Panc1 (cell line): ENCODE measurements around the gene ATP8B3. TPM values are rescaled to one million over a fixed set of nuclear protein-coding genes. Genes with fewer than 3 reads are reported as not detected.

Experiments
- ATAC-seq: fragments of 200-7000 bp; cut with Tn5 transposase; 2 replicates; pipeline ENCODE4 v1.9.1; 2020; ENCODE audit warnings: mild to moderate bottlenecking, moderate library complexity
- Bru-seq: library from RNA; stranded (reverse); fragments of 400-500 nt; gene quantifications from one replicate; lab custom pipeline; 2021; lab: Mats Ljungman, UMichigan
- BruChase-seq, 2 experiments: library from RNA; stranded (reverse); fragments of 400-500 nt; gene quantifications; one replicate each; lab custom pipeline; 2021; lab: Mats Ljungman, UMichigan
- BruUV-seq: library from RNA; stranded (reverse); fragments of 400-500 nt; replicated peaks from 2 replicates; lab custom pipeline; 2021; lab: Mats Ljungman, UMichigan
- CTCF ChIA-PET: fragments of 300-600 bp; sonication (Branson Sonifier 250); formaldehyde crosslinking; loops from one replicate; lab custom pipeline; 2022; ENCODE audit warnings: antibody characterized with exemption; lab: Charles Lee
- POLR2A ChIA-PET: fragments of 300-600 bp; sonication (Branson Sonifier 250); formaldehyde crosslinking; loops from one replicate; lab custom pipeline; 2022; ENCODE audit warnings: antibody characterized with exemption; lab: Charles Lee
- DNase-seq: peaks from one replicate; pipeline ENCODE4 v3.0.0-alpha.2; 2010; ENCODE audit warnings: low read depth, low spot score
- H3K27ac ChIP-seq: 2 replicates; pipeline ENCODE4 v1.5.1; 2011; ENCODE audit warnings: mild to moderate bottlenecking, low read length, inconsistent platforms
- H3K27me3 ChIP-seq: fragments of 200-500 bp; sonication (Bioruptor generic); 2 replicates; pipeline ENCODE4 v1.6.0; 2014; ENCODE audit warnings: low read length, inconsistent platforms; ENCODE audit not compliant: control insufficient read depth, insufficient read depth
- H3K36me3 ChIP-seq: fragments of 200-500 bp; sonication (Bioruptor generic); 2 replicates; pipeline ENCODE4 v1.5.1; 2014; ENCODE audit warnings: inconsistent platforms, mild to moderate bottlenecking, low read length, moderate library complexity; ENCODE audit not compliant: control insufficient read depth, insufficient read depth
- H3K4me1 ChIP-seq: 2 replicates; pipeline ENCODE4 v1.5.1; 2011; ENCODE audit warnings: inconsistent platforms, mild to moderate bottlenecking, low read length, moderate library complexity; ENCODE audit not compliant: control insufficient read depth, insufficient read depth
- H3K4me3 ChIP-seq, 2 experiments: 2 replicates each; pipeline ENCODE4 v1.5.1; 2011 to 2012; ENCODE audit warnings: low read depth in 2 of 2, low read length in 2 of 2, mild to moderate bottlenecking in 2 of 2, inconsistent platforms in 1 of 2, moderate library complexity in 1 of 2
- H3K9me3 ChIP-seq: fragments of 200-500 bp; sonication (Bioruptor generic); 2 replicates; pipeline ENCODE4 v1.5.1; 2014; ENCODE audit warnings: low read depth, mild to moderate bottlenecking, inconsistent platforms, low read length, moderate library complexity; ENCODE audit not compliant: control insufficient read depth, insufficient read depth
- POLR2AphosphoS5 ChIP-seq: IDR thresholded peaks from 2 replicates; pipeline ENCODE4 v1.6.1; 2012; ENCODE audit warnings: mild to moderate bottlenecking, low read depth, low read length, moderate library complexity
- SIN3A ChIP-seq: IDR thresholded peaks from 2 replicates; pipeline ENCODE4 v1.6.1; 2012; ENCODE audit warnings: low read depth, mild to moderate bottlenecking, low read length, moderate library complexity, borderline replicate concordance; ENCODE audit not compliant: insufficient read depth
- TCF7L2 ChIP-seq: IDR thresholded peaks from 2 replicates; pipeline ENCODE4 v1.6.1; 2011; ENCODE audit warnings: mild to moderate bottlenecking, low read depth, low read length, inconsistent platforms
- in situ Hi-C: cut with HindIII; loops from 2 replicates; pipeline ENCODE4 v1.10.0; 2016; ENCODE audit warnings: low sequenced_read_pairs, low pct_unique_long_range_greater_than_20kb
- intact Hi-C: fragments of 100-400 bp; cut with micrococcal nuclease; formaldehyde crosslinking; loops from one replicate; pipeline ENCODE4 v1.10.0; 2022; ENCODE audit not compliant: unreplicated experiment
- long read RNA-seq: library from polyadenylated mRNA; unstranded; transcript quantifications from one replicate; pipeline ENCODE4 v2.0.0, GENCODE V29; 2021; ENCODE audit not compliant: unreplicated experiment
- polyA plus RNA-seq: library from polyadenylated mRNA; unstranded; fragments of >200 nt; gene quantifications from one replicate; pipeline ENCODE4 v1.2.1, GENCODE V29; 2012; ENCODE audit warnings: missing spikeins; ENCODE audit not compliant: insufficient read length
- total RNA-seq: library from RNA; stranded (reverse); gene quantifications from one replicate; pipeline ENCODE4 v1.2.1, GENCODE V29; 2021; ENCODE audit not compliant: unreplicated experiment
- TF ChIP-seq, protein P1 (sequence below), 2 experiments: IDR thresholded peaks; 2 replicates each; pipeline ENCODE4 v1.6.1; 2011 to 2012; ENCODE audit warnings: low read depth in 2 of 2, control low read depth in 1 of 2, low read length in 1 of 2, mild to moderate bottlenecking in 1 of 2, moderate library complexity in 1 of 2; ENCODE audit not compliant: insufficient read depth in 1 of 2
- TF ChIP-seq, protein P2 (sequence below): fragments of 450-650 bp; IDR thresholded peaks from 2 replicates; pipeline ENCODE4 v1.5.1; 2017; ENCODE audit warnings: mild to moderate bottlenecking

The ATP8B3 gene, protein sequence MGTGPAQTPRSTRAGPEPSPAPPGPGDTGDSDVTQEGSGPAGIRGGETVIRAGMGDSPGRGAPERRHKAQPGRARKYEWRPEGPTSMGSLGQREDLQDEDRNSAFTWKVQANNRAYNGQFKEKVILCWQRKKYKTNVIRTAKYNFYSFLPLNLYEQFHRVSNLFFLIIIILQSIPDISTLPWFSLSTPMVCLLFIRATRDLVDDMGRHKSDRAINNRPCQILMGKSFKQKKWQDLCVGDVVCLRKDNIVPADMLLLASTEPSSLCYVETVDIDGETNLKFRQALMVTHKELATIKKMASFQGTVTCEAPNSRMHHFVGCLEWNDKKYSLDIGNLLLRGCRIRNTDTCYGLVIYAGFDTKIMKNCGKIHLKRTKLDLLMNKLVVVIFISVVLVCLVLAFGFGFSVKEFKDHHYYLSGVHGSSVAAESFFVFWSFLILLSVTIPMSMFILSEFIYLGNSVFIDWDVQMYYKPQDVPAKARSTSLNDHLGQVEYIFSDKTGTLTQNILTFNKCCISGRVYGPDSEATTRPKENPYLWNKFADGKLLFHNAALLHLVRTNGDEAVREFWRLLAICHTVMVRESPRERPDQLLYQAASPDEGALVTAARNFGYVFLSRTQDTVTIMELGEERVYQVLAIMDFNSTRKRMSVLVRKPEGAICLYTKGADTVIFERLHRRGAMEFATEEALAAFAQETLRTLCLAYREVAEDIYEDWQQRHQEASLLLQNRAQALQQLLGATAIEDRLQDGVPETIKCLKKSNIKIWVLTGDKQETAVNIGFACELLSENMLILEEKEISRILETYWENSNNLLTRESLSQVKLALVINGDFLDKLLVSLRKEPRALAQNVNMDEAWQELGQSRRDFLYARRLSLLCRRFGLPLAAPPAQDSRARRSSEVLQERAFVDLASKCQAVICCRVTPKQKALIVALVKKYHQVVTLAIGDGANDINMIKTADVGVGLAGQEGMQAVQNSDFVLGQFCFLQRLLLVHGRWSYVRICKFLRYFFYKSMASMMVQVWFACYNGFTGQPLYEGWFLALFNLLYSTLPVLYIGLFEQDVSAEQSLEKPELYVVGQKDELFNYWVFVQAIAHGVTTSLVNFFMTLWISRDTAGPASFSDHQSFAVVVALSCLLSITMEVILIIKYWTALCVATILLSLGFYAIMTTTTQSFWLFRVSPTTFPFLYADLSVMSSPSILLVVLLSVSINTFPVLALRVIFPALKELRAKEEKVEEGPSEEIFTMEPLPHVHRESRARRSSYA (N-terminal part only)
- total RNA-seq (67.7 TPM), Bru-seq, nascent RNA (percentile 54 among the genes with signal in this experiment), BruChase-seq, experiment 1, labeled RNA remaining after a 2-hour chase (percentile 63 among the genes with signal in this experiment), BruChase-seq, experiment 2, labeled RNA remaining after a 6-hour chase (percentile 73 among the genes with signal in this experiment)
- polyA plus RNA-seq, result 30.0 TPM
- long read RNA-seq, transcript ATP8B3-206 (6 exons, 2,187 nt), result major isoform, 11 of 54 reads
- long read RNA-seq, partial matches to known transcripts, result 21 of 54 reads
- long read RNA-seq, other reads (novel, unspliced or antisense), result 22 of 54 reads

DNA sequence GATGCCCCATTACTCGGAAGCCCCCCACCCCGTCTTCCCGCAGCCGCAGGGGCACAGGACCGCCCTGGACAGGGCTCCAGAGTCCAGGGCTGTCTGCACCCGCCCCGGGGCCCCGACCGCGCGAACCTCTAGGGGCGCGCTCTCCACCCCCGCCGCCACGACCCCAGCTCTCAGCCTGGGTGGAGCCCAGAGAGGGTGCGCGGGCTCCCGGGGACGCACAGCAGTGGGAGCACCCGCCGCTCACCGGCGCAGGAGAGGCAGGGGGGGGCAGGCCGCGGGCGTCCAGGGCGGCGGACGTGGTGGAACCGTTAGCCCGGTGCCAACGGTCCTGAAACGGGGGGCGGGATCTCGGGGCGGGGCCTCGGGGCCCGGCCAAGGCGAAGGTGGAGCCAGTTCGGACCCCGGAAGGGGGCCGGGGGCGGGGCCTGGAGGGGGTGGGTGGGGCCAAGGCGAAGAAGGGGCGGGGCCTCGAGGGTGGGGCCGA is at the start of gene ATP8B3:
TSS of gene ATP8B3 (minus strand) at position 335 of the 484 bp plus-strand sequence. CDS start 540 bp downstream, outside the sequence.
- peak within 1 kb of the TSS; percentile 57 to 71 for H3K4me3 ChIP-seq
- H3K27ac ChIP-seq, result peak within 1 kb of the TSS; percentile 88
- no peaks in the 10 kb centered on the region for H3K27me3 ChIP-seq
- no peaks in the 10 kb centered on the region for H3K36me3 ChIP-seq
- in situ Hi-C loops (no loop called here), intact Hi-C loops (no loop called here)
- ATAC-seq (peak; percentile 47), DNase-seq (no peak)
- CTCF ChIA-PET, result no interaction called here
- TF ChIP-seq, protein P1, sequence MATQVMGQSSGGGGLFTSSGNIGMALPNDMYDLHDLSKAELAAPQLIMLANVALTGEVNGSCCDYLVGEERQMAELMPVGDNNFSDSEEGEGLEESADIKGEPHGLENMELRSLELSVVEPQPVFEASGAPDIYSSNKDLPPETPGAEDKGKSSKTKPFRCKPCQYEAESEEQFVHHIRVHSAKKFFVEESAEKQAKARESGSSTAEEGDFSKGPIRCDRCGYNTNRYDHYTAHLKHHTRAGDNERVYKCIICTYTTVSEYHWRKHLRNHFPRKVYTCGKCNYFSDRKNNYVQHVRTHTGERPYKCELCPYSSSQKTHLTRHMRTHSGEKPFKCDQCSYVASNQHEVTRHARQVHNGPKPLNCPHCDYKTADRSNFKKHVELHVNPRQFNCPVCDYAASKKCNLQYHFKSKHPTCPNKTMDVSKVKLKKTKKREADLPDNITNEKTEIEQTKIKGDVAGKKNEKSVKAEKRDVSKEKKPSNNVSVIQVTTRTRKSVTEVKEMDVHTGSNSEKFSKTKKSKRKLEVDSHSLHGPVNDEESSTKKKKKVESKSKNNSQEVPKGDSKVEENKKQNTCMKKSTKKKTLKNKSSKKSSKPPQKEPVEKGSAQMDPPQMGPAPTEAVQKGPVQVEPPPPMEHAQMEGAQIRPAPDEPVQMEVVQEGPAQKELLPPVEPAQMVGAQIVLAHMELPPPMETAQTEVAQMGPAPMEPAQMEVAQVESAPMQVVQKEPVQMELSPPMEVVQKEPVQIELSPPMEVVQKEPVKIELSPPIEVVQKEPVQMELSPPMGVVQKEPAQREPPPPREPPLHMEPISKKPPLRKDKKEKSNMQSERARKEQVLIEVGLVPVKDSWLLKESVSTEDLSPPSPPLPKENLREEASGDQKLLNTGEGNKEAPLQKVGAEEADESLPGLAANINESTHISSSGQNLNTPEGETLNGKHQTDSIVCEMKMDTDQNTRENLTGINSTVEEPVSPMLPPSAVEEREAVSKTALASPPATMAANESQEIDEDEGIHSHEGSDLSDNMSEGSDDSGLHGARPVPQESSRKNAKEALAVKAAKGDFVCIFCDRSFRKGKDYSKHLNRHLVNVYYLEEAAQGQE (IDR thresholded peaks at IDR 0.05; ENCODE audit: insufficient read depth in 1 of 2, low read depth in 2 of 2, low read length in 1 of 2), result no peak
- TF ChIP-seq POLR2AphosphoS5 (no peak), SIN3A (no peak), TCF7L2 (no peak)
- TF ChIP-seq, protein P2, sequence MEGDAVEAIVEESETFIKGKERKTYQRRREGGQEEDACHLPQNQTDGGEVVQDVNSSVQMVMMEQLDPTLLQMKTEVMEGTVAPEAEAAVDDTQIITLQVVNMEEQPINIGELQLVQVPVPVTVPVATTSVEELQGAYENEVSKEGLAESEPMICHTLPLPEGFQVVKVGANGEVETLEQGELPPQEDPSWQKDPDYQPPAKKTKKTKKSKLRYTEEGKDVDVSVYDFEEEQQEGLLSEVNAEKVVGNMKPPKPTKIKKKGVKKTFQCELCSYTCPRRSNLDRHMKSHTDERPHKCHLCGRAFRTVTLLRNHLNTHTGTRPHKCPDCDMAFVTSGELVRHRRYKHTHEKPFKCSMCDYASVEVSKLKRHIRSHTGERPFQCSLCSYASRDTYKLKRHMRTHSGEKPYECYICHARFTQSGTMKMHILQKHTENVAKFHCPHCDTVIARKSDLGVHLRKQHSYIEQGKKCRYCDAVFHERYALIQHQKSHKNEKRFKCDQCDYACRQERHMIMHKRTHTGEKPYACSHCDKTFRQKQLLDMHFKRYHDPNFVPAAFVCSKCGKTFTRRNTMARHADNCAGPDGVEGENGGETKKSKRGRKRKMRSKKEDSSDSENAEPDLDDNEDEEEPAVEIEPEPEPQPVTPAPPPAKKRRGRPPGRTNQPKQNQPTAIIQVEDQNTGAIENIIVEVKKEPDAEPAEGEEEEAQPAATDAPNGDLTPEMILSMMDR, result no peak
- H3K9me3 ChIP-seq, result no peaks in the 10 kb centered on the region
- no TSS peak for BruUV-seq
- POLR2A ChIA-PET, result no interaction called here
- peaks cover 16% of the 10 kb centered on the region; the same call in 1 of the 2 replicates for H3K4me1 ChIP-seq

DNA sequence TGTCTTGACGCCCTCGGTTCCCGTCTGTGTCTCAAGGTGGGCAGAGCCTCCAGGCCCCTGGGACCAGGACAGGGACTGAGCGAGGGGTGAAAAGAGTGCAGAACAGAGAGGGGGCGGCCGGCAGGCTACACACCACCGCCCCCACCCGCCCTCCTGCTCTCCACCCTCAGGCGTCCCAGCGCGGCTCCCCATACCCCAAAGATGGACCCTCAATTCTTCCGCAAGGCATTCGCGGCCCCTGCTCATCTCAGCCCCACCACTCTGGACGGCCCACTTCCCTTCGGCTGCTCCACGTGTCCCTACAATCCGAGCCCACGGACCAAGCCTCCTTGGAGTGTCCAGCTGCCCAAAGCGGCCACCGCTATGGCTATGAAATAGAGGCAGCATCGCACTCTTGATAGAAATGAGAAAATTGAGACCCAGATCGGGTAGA is 49.5 kb upstream of the ATP8B3 start:
- CTCF ChIA-PET, result no interaction called here
- H3K27ac ChIP-seq, result peak overlapping the region; percentile 88
- TF ChIP-seq, protein P2, result no peak
- TF ChIP-seq POLR2AphosphoS5 (no peak), SIN3A (no peak; the same call in 1 of the 2 replicates), TCF7L2 (no peak)
- TF ChIP-seq, protein P1 (IDR thresholded peaks at IDR 0.05; ENCODE audit: insufficient read depth in 1 of 2, low read depth in 2 of 2, low read length in 1 of 2), result no peak
- H3K4me1 ChIP-seq, result peaks cover 18% of the 10 kb centered on the region
- H3K9me3 ChIP-seq, result no peaks in the 10 kb centered on the region
- TSS peak; percentile 78 for BruUV-seq
- DNase-seq (no peak), ATAC-seq (no peak)
- H3K4me3 ChIP-seq, result peak overlapping the region; percentile 76 to 80
- no peaks in the 10 kb centered on the region for H3K27me3 ChIP-seq
- POLR2A ChIA-PET, result no interaction called here
- intact Hi-C loops (no loop called here), in situ Hi-C loops (no loop called here)
- peaks cover 5% of the 10 kb centered on the region; the same call in 1 of the 2 replicates for H3K36me3 ChIP-seq
